Prostate gland (tissue), 2 donors: Measurements from ENCODE around the gene TBX18. TPM values are rescaled to one million over a fixed set of nuclear protein-coding genes. Genes with fewer than 3 reads are reported as not detected.

Experiments used
- DNase-seq: peaks from one replicate; pipeline ENCODE4 v3.0.0-alpha.2; 2019; ENCODE audit warnings: low spot score
- H3K27ac ChIP-seq, 2 donors: fragments of 200-600 bp; sonication (generic); 2 replicates each; pipeline ENCODE4 v1.5.1; 2017 to 2019
- H3K27me3 ChIP-seq: fragments of 200-600 bp; sonication (generic); replicated peaks from 2 replicates; pipeline ENCODE4 v1.5.1; 2019; ENCODE audit not compliant: insufficient read depth
- H3K36me3 ChIP-seq, 2 donors: fragments of 200-600 bp; sonication (generic); 1 replicate in 1 of 2; 2 replicates in 1 of 2; pipeline versions ENCODE4 v1.5.1 to v1.8.1; 2017 to 2019
- H3K4me1 ChIP-seq: fragments of 200-600 bp; sonication (generic); replicated peaks from 2 replicates; pipeline ENCODE4 v1.5.1; 2019
- H3K4me3 ChIP-seq, 2 donors: fragments of 200-600 bp; sonication (generic); 2 replicates each; pipeline ENCODE4 v1.5.1; 2017 to 2019
- H3K9me3 ChIP-seq: fragments of 200-600 bp; sonication (generic); 2 replicates; pipeline ENCODE4 v1.5.1; 2017
- CTCF ChIP-seq, 4 experiments: fragments of 200-600 bp in 2 of 4; fragments of 450-650 bp in 2 of 4; sonication (generic) in 2 of 4; IDR thresholded peaks; 1 replicate in 3 of 4; 2 replicates in 1 of 4; pipeline ENCODE4 v1.5.1; 2016 to 2019; ENCODE audit warnings: antibody characterized with exemption in 4 of 4, mild to moderate bottlenecking in 2 of 4, moderate library complexity in 2 of 4
- POLR2A ChIP-seq: fragments of 450-650 bp; IDR thresholded peaks from one replicate; pipeline ENCODE4 v1.6.1; 2016; ENCODE audit warnings: antibody characterized with exemption, mild to moderate bottlenecking
- POLR2AphosphoS5 ChIP-seq: sonication (generic); formaldehyde crosslinking; IDR thresholded peaks from one replicate; pipeline ENCODE4 v1.6.1; 2017; ENCODE audit warnings: antibody characterized with exemption
- WGBS: methylation state at CpG from one replicate; pipeline ENCODE4 v1.1.5; 2018; 5-methylcytosine and 5-hydroxymethylcytosine counted together
- intact Hi-C: fragments of 100-400 bp; cut with DNase I; formaldehyde crosslinking; loops from one replicate; pipeline ENCODE4 v1.14.2; 2022
- total RNA-seq, 2 donors: library from RNA; depleted of rRNA; stranded (reverse); fragments of >200 nt; gene quantifications; one replicate each; pipeline ENCODE4 v1.1.0, GENCODE V29; 2016

TBX18 gene
- total RNA-seq, 2 donors from 2014 or later, result 0.05 to 3.4 TPM

- no peaks in the 10 kb centered on the region for H3K27me3 ChIP-seq
- intact Hi-C loops, result no loop called here
- DNase-seq, result no peak
- H3K36me3 ChIP-seq, result no peaks in the 10 kb centered on the region
- no peaks in the 10 kb centered on the region for H3K4me1 ChIP-seq
- no peaks in the 10 kb centered on the region for H3K9me3 ChIP-seq
- no peak for TF ChIP-seq POLR2A
- no peak for TF ChIP-seq POLR2AphosphoS5
- no peak for TF ChIP-seq CTCF (IDR thresholded peaks at IDR 0.05)
- no peak overlapping the region for H3K4me3 ChIP-seq
- H3K27ac ChIP-seq, result no peak overlapping the region
These were observed 32.5 kb downstream of the TBX18 start for GRCh38 chr6:84731901-84732300.

GRCh38 chr6:84731401-84731800, 33.0 kb downstream of the TBX18 start:
- H3K4me3 ChIP-seq, result no peak overlapping the region
- intact Hi-C loops, result no loop called here
- H3K27me3 ChIP-seq, result no peaks in the 10 kb centered on the region
- no peaks in the 10 kb centered on the region for H3K9me3 ChIP-seq
- TF ChIP-seq POLR2AphosphoS5 (no peak), POLR2A (no peak), CTCF (IDR thresholded peaks at IDR 0.05) (no peak)
- DNase-seq, result no peak
- 42% methylated on average over 3 of the region's 3 CpGs for WGBS
- no peaks in the 10 kb centered on the region for H3K4me1 ChIP-seq
- H3K27ac ChIP-seq, result no peak overlapping the region
- no peaks in the 10 kb centered on the region for H3K36me3 ChIP-seq

GRCh38 chr6:84728602-84729001, 35.8 kb downstream of the TBX18 start:
- H3K27me3 ChIP-seq, result no peaks in the 10 kb centered on the region
- H3K27ac ChIP-seq, result no peak overlapping the region
- no peaks in the 10 kb centered on the region for H3K36me3 ChIP-seq
- no peak overlapping the region for H3K4me3 ChIP-seq
- H3K4me1 ChIP-seq, result no peaks in the 10 kb centered on the region
- no peaks in the 10 kb centered on the region for H3K9me3 ChIP-seq
- DNase-seq, result no peak
- intact Hi-C loops, result no loop called here
- TF ChIP-seq POLR2AphosphoS5 (no peak), CTCF (IDR thresholded peaks at IDR 0.05) (no peak), POLR2A (no peak)

GRCh38 chr6:84719152-84719551, 45.2 kb downstream of the TBX18 start:
- WGBS, result 26% methylated on average over 2 of the region's 2 CpGs
- no peak for TF ChIP-seq CTCF (IDR thresholded peaks at IDR 0.05)
- TF ChIP-seq POLR2A, result no peak
- TF ChIP-seq POLR2AphosphoS5, result no peak
- intact Hi-C loops, result no loop called here
- Histone ChIP-seq H3K4me1 (no peaks in the 10 kb centered on the region), H3K4me3 (no peak overlapping the region), H3K36me3 (no peaks in the 10 kb centered on the region), H3K27ac (no peak overlapping the region), H3K27me3 (no peaks in the 10 kb centered on the region), H3K9me3 (no peaks in the 10 kb centered on the region)
- no peak for DNase-seq

- 37% methylated on average over 5 of the region's 5 CpGs for WGBS
- Histone ChIP-seq H3K36me3 (no peaks in the 10 kb centered on the region), H3K9me3 (no peaks in the 10 kb centered on the region), H3K27ac (no peak overlapping the region), H3K4me3 (no peak overlapping the region), H3K27me3 (no peaks in the 10 kb centered on the region), H3K4me1 (no peaks in the 10 kb centered on the region)
- TF ChIP-seq POLR2AphosphoS5, result no peak
- no peak for TF ChIP-seq POLR2A
- no peak for TF ChIP-seq CTCF (IDR thresholded peaks at IDR 0.05)
- intact Hi-C loops, result no loop called here
- no peak for DNase-seq
These were observed 46.1 kb downstream of the TBX18 start for GRCh38 chr6:84718038-84718955.
